G401.6 (cell line): ENCODE data around the gene PIBF1.
A peak's percentile ranks its signal among the peaks of the same experiment; 100 is the strongest.
"Not testable (repeated sequence)": the region's sequence is repeated elsewhere in the genome, so short reads cannot be mapped to it uniquely, and the experiment has no call there.

Source experiments
- FAIRE-seq: peaks from 2 replicates; lab custom pipeline; 2012; peaks lifted over from hg19 to GRCh38; lab: Jason Lieb, UNC

PIBF1 gene, protein sequence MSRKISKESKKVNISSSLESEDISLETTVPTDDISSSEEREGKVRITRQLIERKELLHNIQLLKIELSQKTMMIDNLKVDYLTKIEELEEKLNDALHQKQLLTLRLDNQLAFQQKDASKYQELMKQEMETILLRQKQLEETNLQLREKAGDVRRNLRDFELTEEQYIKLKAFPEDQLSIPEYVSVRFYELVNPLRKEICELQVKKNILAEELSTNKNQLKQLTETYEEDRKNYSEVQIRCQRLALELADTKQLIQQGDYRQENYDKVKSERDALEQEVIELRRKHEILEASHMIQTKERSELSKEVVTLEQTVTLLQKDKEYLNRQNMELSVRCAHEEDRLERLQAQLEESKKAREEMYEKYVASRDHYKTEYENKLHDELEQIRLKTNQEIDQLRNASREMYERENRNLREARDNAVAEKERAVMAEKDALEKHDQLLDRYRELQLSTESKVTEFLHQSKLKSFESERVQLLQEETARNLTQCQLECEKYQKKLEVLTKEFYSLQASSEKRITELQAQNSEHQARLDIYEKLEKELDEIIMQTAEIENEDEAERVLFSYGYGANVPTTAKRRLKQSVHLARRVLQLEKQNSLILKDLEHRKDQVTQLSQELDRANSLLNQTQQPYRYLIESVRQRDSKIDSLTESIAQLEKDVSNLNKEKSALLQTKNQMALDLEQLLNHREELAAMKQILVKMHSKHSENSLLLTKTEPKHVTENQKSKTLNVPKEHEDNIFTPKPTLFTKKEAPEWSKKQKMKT

GRCh38 chr13:72781451-72782439 lies at the start of gene PIBF1, which contains the start of gene DIS3:
Gene PIBF1, plus strand, starts transcription at chr13:72782133. Its CDS starts 1,337 bp downstream, at chr13:72783470.
Gene DIS3, minus strand, starts transcription at chr13:72781900. Its CDS starts 68 bp downstream, at chr13:72781832.
- FAIRE-seq = peak; percentile 99

- no peak for FAIRE-seq
Measured at GRCh38 chr13:72737033-72737432, 44.9 kb upstream of the PIBF1 start.

DNA sequence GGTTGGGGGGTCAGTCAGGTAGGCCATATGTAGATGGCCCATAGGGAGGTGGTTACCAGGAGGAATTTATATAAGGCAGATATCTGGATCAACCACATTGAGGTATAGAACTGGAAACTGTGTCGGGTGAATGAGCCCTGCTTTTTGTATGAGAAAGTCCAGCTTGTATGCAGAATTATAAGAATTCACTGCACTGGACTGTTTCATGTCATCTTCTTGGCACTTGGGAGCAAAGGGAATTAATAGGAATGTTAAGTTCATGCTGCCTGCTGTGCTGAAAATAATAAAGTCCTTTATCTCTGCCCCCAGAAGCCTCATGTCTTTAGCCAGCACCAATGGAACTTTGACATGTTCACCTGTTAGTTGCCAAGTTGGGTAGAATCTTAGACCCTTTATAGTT lies 41.9 kb upstream of the PIBF1 start:
- FAIRE-seq = no peak

- no peak for FAIRE-seq
Measured at GRCh38 chr13:72745260-72745659, 36.7 kb upstream of the PIBF1 start.

DNA sequence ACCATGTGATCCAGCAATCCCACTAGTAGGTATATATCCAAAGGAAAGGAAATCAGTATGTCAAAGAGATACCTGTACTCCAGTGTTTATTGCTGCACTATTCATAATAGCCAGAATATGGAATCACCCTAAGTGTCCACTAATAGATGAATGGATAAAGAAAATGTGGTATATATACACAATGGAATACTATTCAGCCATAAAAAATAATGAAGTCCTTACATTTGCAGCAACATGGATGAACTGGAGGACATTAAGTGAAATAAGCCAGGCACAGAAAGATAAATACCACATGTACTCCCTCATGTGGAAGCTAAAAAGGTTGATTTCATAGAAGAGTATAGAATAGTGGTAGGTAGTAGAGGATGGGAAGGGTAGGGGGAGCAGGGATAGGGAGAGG lies 30.7 kb upstream of the PIBF1 start:
- no peak for FAIRE-seq

DNA sequence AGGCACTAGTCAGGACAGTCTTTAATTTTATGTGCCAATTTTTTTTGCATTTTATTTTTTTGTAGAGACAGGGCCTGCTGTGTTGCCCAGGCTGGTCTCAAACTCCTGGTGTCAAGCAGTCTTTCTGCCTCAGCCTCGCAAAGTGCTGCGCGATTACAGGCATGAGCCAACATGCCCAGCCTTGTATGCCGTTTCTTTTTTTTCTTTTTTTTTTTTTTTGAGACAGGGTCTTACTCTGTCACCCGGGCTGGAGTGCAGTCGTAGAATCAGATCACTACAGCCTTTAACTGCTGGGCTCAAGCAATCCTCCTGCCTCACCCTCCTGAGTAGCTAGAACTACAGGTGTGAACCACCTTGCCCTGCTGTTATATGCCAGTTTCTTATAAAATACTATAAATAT lies 27.8 kb upstream of the PIBF1 start:
- FAIRE-seq = no peak

GRCh38 chr13:72757792-72758535 lies 24.0 kb upstream of the PIBF1 start:
- no peak for FAIRE-seq

GRCh38 chr13:72760189-72760588 lies 21.7 kb upstream of the PIBF1 start:
- FAIRE-seq = no peak

- no peak for FAIRE-seq
Measured at GRCh38 chr13:72763411-72763810, 18.5 kb upstream of the PIBF1 start.

DNA sequence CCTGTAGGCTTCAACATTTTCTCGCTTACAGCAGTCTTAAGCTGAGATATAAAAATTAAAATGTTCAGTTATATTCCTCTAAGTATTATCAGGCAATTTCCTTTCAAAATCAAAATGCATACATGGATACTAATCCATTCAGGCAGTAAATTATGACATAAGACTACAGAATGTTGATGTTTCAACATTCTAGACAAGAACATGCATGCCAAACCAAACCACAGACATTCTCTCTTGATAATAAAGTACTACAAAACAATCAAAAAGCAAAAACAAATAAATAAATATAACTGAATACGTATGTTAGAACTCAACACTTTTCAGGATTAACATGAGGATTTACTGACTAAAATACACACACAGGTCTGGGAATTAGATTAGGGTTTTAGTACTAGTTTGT lies 7.9 kb upstream of the PIBF1 start:
- no peak for FAIRE-seq

GRCh38 chr13:72782717-72783116 lies 784 bp downstream of the PIBF1 start:
- FAIRE-seq = no peak

GRCh38 chr13:72784679-72785078 lies 2.7 kb downstream of the PIBF1 start:
- FAIRE-seq = not testable (repeated sequence)

GRCh38 chr13:72788831-72789230 lies 6.9 kb downstream of the PIBF1 start:
- FAIRE-seq = no peak

GRCh38 chr13:72792640-72793039 lies 10.7 kb downstream of the PIBF1 start:
- FAIRE-seq = no peak

GRCh38 chr13:72798817-72799216 lies 16.9 kb downstream of the PIBF1 start:
- no peak for FAIRE-seq

- FAIRE-seq = no peak
Measured at GRCh38 chr13:72804301-72804700, 22.4 kb downstream of the PIBF1 start.

GRCh38 chr13:72805676-72806346 lies 23.9 kb downstream of the PIBF1 start:
- no peak for FAIRE-seq

GRCh38 chr13:72806514-72806913 lies 24.6 kb downstream of the PIBF1 start:
- not testable (repeated sequence) for FAIRE-seq

- FAIRE-seq = peak; percentile 94
Measured at GRCh38 chr13:72808917-72809500, 27.1 kb downstream of the PIBF1 start.

DNA sequence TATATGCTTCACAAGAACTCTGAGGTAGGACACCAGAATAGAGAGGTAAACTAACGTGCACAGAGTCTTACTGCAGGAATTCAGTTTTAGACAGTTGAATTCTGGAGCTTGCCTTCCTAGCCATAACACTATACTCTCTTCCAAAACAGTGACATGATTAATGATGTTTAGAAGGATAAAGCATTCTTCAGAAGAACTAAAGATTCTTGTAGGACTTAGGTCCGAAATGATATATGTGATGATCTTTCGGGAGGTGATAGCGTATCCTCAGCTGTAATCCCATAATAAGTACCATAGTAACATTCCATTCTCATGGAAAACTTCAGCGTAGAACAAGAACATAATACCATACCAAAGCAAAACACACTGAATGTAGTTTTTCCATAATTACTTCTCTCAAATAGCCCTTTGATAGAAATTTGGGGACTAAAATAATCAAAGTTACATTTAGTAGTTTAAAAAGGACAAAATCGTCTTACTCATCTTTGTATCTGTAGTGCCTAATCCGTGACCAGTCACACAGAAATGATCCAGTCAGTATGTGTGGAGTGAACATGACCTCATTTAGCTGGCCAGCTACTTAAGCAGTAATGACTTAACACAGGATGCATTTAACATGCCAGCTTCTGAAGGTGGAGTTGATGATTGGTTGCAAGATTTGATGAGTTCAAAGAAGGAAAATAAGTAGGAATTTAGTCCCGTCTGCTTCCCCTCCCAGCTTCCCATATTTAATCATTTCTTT lies 38.4 kb downstream of the PIBF1 start:
- FAIRE-seq = no peak
